GM19023 (cell line): ENCODE data around the gene GABRR2.

Experiments used
- ATAC-seq: cut with Tn5 transposase; IDR thresholded peaks from one replicate; pipeline ENCODE4 v1.9.1; 2021; ENCODE audit warnings: mild to moderate bottlenecking, moderate library complexity; ENCODE audit not compliant: unreplicated experiment

Gene GABRR2

DNA sequence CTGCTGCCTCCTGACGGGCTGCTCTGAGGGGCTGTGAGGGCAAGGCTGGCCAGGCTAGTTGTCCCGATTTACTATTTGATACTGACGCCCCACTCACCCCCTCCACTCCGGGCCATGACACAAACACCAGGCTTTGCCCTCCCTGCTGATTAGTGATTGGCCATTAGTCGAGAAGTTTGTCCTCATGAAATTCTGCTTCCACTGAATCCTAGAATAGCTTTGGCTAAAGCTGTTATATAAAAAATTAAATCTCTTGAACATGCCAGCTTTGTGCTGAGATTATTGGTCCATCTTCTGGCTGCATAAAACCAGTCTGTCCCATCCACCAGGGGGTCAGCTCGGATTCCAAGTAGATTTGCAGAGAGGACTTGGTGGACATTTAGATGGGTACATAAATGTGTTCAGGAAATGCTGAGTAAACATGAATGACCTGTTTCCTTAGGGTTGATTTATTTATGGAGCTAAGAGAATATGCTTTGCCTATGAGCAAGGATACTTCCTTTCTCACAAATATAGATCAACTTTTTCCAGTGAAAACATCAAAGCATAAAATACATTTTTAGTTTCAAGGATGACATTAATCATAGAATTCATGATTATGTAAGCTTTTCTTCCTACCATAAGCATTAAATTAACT lies at the start of gene GABRR2:
GABRR2 (minus strand) TSS at position 51 of the 637 bp plus-strand sequence. CDS start 134 bp downstream, outside the sequence.
- ATAC-seq: no peak

DNA sequence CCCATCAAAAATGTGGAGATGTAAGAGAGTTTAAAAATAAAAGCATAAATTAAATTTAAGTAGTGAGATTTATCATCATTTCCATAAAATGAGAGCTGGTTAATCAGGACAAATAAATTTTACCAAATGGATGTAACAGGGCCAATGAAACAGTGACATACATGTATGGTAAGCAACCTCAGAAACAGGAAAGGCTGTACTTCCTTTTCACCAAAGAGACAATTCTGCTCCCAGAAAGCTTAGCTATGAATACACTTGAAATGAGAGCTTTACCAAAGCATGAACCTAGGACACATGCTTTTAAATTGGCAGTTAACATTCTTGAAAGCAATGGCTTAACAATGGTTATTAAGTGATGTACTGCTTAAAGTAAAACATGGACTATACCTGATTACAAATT lies 49.5 kb upstream of the GABRR2 start:
- ATAC-seq: no peak

DNA sequence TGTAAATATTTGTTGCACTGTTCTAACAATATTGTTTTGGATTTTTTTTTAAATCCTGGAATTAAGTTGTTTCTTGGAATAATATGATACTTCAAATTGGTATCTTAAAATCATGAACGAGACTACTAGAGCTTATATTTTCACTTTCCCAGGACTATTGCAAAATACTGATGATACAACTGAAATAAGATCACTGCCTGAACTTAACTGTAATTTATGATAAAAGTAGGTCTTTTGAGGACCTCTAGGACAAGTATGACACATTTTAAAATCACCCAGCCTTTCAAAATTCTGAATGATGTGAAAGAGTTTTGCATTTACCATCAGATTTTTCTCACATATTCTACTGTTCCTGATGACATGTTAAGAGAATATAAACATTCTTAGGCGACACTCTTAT lies 46.1 kb upstream of the GABRR2 start:
- ATAC-seq: no peak

DNA sequence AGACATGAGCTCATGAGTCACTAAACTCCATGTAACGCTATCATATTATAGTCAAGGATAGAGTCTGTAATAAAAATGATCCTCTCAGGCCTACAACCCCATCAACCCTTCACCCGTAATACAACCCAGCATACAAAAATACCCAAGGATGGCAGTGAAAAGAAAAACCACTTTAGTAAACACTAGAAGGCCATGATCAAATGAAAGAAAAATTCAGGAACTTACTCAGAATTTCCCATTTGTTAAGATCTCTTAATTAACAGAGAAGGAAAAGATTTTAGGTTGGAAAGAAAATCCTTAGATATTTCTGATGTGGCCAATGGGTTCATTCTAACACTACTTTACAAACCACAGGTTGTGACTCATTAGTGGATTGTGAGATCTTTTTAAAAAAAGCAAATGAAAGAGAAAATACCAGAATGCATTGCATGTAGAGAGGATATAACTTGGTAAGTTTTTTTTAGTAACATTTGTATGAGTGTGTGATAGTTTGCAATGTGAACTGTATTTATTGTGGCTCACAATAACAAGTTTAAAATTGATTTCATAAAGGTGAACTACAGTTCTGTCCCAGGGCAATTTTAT lies 45.4 kb upstream of the GABRR2 start:
- ATAC-seq: peak; percentile 49

DNA sequence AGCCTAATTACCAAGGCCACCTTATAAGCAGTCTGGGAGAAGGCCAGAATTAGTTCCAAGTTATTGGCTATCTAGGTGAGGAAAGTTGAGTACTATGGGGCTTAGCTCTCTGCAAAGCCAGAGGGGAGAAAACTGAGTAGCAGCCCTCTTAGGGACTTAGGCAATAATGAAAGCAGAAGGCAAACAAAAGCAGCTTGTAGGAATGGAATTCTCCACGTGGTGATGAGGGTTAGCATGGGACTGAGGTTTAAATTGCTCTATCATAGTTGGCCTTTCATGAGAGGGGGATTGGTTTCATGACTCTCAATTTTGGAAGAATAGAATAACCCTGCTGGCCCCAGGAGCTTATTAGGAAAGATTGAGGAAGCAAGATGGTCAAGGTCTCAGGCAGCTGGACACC lies 44.5 kb upstream of the GABRR2 start:
- ATAC-seq: no peak

DNA sequence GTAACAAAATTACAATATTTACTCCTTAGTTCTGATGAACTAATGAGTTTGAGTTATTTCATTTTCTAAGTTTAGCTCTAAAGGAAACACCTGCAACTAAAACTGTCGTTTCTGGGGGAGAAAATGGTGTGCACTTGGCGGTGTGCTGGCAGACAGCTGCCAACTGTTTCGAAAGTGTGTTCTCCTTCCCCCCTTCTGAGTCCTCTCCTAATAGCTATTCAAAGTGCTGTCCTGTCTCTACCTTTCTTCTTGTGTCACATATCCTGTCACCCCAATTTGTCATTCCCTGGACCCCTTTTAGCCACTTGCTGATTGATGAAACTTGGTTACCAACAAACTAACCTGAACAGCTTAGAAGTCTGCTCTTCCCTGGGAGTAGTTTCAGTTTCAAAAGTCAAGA lies 42.3 kb upstream of the GABRR2 start:
- ATAC-seq: peak; percentile 48

DNA sequence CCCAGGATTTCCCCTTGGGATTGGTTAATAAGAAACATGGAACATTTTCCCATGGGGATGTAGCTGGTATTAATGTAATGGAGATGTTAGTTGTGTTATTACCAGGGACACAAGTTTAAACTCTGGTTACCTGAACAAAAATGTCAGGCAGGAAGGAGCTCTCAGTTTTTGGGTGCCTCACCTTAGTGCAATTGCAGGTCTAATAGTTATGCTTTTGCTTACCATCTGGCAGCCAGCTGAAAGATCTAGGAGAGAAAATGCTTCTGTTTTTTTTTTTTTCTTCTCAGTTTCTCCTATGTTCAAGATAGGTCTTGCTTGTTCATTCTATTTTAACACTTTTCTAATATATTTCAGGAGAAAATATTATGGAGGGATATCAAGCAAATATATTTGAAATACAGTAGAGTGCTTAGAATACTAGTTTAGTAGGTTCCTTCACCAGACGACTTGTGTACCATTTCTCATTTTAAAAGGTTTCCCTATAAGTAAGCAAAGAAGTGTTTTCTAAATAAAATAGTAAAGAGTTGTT lies 41.6 kb upstream of the GABRR2 start:
- no peak for ATAC-seq

DNA sequence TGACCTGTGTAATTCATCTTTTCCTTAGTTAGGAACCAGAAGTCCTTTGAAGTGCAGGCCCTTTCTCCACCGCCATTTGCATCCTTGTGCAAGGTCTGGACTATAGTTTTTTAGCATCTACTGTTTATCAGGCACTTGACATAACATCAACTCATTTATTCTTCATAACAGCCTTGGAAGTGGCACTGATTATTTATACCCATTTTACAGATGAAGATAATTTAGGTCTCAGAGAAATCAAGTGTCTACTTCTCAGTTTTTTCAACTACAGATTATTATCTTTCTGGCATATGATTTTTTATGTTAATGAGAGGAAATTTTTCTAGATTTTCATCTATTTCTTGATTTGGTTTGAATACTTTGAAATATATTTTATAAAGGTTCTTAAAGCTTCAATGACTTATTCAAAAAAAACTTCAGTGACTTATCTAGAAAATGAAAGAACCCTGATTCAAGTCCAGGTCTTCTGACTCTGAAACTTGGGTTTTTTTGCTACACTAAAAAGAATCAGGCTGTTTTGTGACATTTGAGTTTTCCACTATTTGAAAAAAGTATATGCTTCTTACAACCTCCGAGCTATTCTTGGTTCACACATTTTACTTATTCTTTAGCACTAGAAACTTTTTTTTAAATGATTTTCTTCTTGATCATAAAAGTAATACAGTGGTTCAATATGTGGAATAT lies 40.6 kb upstream of the GABRR2 start:
- no peak for ATAC-seq

DNA sequence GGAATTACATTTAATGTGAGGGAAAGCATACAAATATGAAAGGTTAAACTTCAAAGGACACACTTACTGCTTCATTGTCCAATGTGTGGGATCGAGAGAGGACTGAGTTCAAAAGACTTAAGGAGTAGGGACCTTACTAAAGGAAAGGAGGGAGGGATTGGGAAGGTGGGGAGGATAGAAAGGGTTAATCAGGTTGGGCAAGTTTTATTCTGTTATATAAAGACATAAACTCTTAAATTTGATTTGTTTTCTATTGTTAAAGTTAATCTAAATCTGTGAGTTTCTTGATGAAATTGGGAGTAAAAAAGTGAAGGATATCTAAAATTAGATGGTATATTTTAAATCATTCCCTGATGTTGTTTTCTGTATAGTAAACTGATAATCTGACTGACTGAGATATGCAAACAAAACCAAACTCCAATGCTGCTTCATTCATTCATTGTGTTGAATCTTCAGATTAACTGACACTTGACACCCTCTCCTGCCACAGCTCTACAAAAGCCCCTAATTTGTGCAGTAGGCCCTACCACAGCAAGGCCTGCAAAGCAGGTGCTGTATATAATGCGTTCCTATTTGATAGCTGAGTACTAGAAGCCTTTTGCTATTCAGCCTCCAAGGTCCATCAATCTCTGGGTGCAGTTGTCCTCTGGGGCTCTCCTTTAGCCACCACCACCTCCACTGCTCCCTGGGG lies 38.7 kb upstream of the GABRR2 start:
- no peak for ATAC-seq

DNA sequence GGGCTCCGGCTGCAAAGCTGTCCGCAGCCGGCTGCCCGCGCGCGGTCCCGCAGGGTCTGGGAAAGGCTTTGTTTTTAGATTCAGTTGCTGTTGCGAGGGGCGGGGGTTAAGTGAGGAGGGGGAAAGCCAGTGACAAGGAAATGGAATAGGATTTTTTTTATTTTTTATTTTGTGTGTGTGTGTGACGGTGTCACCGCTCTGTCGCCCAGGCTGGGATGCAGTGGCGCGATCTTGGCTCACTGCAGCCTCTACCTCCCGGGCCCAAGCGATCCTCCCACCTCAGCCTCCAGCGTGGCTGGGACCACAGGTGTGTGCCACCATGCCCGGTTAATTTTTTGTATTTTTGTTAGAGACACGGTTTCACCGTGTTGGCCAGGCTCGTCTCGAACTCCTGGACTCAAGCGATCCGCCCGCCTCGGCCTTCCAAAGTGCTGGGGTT lies 38.0 kb upstream of the GABRR2 start:
- no peak for ATAC-seq

DNA sequence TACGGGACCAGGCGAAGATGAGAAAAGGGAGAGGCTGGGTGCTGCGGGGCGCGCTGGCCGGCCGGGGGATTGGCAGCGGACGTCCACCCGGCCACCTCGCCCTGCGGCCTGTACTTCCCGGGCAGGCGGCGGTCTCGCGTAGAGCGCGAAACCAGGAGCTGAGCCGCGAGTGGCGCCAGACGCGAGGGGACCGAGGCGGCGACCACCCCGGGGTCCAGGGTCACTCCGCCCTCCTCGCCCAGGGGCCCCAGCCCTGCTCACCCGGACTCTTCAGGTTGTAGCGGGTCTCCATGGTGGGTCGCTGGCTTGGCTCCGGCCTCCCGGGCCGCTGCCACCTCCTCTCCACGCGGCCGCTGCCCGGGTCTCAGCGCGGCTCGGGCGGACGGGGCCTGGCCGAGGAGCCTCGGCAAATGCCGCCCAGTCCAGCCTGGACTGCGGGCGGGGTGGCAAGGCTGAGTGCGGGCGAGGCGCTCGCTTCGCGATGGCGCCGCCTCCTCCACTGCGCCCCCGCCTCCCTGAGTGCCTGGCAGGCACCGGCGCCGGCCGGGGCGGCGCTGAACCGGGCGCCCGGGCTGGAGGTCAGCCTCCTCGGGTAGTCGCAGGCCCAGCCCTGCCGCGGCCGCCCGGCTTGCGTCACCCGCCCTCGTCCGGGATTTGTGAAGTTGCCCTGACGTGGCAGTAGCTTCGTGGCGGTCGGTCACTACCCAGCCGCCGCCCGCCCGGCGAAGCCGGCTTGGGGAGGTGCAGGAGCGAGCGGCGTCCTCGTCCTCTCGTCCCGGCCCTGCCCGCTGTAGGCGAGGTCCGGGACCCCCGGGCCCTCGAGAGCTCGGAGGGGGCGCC lies 37.4 kb upstream of the GABRR2 start, which contains the start of gene UBE2J1:
UBE2J1 (minus strand) TSS at position 445 of the 840 bp plus-strand sequence; CDS start at position 292, 153 bp downstream.
- ATAC-seq: peak; percentile 53

DNA sequence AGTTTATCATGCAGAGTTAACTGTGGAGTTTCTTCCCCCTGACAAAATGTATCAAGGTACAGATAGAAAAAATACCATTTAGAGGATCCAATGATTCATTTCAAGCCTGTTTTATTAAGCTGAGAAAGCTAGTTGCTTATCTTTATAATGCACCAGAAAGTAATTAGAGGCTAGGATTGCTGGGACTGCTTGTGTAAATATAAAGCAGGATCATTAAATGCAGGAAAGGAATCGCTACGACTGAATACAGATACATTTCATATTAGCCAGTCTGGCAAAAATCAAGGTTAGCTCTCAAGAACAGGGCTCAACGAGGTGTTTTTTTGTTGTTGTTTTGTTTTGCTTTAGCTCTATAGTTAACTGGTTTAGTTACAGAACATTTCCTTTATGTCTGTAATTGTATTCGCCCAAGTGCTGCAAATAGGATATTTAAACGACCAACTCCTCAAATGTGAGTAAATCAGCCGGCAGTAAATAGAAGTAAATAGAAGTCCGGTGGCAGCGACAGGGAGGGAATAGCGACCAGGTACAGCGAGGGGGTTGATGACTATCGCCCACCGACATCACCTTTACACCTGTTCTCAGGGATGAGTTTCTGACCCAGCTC lies 36.7 kb upstream of the GABRR2 start:
- ATAC-seq: no peak

DNA sequence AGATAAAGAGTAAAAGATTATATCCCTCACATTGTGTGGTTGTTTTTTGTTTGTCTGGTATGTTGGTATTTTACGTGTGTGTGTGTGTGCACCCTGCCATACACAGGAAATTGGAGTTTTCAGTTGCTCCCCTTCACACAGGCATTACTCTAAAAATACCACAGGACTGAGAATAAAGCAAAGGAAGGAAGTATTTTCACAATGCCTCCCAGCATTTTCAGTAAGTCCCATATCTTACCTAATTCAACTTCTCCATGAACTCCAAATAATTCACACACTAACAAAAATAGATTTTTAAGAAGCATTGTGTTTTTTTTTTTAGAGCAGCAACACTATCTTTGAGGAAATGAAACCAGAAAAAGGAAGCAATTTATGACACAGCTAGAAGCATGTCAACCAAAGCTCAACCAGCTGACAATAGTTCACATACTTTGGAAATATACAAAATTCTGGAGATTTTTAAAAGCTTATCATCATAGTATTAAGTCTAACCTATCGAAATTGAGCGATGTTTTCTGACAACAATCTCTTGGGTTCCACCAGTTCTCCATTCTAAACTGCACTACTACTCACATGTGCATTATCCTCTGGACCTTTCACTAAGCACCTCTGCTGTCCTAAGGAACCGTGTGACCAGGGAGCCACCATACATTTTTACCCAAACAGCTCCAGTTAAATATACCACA lies 35.3 kb upstream of the GABRR2 start:
- no peak for ATAC-seq

DNA sequence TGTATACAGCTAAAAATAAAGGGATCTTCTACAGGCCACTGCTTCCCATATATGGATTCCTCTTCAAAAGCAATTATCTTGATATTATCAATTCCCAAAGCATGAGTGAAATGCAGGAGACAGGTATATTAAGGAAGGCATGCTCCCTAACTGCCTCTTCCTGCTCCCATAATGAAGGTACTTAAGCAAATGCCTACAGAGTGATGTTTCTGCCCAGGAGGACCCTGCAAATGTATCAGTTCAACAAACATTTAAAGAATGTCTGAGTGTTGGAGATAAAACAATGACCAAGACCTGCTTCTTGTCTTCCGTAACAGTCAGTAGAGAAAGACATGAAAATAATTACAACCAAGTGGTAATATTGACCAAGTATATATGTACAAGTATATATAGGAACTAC lies 33.3 kb upstream of the GABRR2 start:
- ATAC-seq: no peak

DNA sequence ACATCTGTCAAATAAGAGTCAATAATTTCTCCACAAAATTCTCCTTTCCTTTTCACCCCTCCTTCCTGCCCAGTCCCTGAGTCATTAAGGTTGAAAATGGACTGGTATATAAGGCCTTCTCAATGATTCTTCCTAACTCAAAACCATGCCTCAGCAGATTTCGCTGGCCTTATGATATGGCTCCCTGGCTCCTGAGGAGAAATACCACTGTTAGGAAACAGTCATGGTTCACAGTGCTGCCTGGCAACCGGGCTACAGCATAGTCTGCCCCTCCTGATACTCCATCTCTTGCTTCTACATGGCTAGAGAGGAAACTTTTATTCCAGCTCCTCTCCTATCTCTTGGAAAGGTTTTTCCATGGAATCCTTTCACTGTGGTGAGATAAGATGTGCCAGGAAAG lies 32.7 kb upstream of the GABRR2 start:
- no peak for ATAC-seq

DNA sequence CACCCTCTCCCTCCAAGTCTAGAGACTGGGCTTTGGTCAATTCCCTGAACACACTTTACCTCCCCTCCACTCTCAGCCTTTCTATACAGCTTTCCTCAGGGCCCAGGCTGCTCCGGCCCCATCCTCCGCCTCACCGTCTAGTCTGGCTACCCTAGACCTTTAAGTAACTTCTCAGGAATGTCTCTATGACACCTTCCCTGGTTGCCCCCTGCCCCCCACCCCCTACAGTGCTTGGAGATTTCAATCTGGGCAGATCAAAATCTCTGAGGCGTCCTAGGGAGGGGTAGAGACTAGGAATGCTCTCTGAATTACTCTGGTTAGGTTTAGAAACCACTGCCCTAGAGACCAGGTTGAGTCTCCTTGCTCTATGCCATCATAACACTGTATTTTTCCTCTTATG lies 31.3 kb upstream of the GABRR2 start:
- no peak for ATAC-seq

DNA sequence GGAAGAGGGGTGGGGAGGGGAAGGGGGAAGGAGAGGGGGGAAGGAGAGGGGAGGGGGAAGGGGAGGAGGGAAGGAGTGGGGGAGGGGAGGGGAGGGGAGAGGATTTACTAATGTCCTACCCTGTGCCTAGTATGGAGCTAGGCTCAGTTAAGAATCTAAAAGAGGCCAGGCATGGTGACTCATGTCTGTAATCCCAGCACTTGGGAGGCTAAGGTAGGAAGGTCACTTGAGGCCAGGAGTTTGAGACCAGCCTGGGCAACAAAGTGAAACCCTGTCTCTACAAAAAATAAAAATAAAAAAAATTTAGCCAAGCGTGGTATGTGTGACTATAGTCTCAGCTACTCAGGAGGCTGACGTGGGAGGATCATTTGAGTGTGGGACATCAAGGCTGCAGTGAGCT lies 24.5 kb upstream of the GABRR2 start:
- no peak for ATAC-seq

DNA sequence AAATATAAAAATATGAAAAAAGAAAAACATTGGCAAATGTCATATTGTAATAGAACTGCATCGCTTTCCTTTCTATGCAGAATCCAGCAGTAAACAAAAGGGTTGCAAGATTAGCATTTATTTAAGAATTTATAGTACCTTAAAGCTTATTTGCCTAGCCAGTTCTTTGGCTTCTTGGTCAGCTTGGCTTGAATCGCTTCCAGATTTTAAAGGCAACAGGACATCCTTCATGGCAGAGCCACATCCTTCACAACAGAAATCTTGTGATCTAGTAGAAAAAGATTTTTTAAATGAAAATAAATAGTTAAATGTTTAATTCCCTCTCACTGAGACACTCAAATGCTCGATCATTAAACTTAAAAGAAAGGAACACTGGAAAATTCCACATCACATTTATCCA lies 20.1 kb upstream of the GABRR2 start:
- no peak for ATAC-seq

DNA sequence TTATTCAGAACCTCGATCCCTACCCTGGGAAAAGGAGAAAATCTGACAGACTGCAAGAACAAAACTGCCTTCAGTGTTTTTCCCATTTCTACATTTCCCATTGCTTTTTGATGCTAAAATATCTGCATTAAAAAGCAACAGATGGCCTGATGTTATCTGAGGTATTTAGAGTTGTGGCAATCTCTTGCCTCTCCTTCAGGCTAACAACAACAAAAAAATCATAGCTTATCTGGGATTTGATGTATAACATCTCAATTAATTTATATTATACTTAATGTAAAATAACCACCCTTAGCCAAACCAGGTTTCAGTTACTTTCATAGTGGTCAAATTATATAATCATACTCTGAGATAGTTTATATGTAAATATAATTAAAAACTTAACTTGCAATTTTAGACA lies 15.8 kb upstream of the GABRR2 start:
- no peak for ATAC-seq

DNA sequence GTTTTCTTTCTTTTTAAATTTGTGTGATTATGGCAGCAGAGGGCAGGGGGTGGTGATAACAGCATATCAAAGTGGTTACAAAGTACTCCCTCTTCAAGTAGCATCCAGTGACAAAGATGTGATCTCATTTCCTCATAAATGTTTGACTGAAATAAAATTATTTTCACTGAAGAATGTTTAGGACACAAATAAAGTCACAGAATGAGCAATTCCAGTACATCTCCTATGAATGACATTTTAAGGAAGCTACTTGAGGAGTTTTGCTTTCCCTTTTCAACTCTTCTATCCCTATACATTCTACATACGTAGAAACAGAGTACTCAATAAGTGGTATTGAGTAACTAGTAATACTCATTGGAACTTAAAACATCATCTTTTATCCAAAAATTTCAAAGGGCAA lies 13.9 kb upstream of the GABRR2 start:
- no peak for ATAC-seq
